HG02981 (cell line): ENCODE results near the gene CDH7.

Experiments used
- ATAC-seq: cut with Tn5 transposase; IDR thresholded peaks from one replicate; pipeline ENCODE4 v1.9.1; 2021; ENCODE audit warnings: mild to moderate bottlenecking, moderate library complexity; ENCODE audit not compliant: unreplicated experiment

CDH7 gene

GRCh38 chr18:65768120-65768778 is 17.4 kb downstream of the CDH7 start:
- no peak for ATAC-seq

DNA sequence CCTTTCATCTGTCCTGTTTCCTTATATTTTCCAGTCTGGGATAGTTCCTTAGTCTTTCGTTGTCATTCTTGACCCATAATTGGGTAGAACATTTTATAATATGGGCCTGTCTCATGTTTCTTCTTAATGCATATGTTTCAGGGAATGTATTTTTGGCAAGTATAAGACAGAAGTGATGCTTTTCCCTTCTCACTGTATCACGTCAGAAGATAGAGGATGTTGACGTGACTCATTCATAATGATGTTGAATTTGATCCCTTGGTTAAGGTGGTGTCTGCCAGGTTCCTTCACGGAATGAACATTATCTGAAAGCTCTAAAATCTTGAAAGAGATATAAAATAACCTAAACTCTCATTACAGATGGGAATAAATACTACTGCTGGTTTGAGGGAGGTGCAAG is 18.8 kb downstream of the CDH7 start:
- ATAC-seq = no peak

DNA sequence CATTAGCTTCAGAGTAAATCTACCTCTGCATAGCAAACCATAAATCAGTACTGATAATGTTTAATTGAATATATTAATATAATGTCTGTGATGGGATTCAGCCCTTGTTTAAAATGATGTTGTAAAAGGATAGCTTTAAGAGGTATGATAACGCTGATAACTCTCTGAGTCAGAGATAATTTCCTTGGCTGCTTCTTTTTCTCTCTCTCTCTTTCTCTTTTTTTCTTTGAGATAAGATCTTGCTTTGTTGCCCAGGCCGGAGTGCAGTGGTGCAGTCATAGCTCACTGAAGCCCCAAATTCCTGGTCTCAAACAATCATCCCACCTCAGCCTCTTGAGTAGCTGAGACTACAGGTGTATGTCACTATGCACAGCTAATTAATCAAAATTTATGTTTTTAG is 35.7 kb downstream of the CDH7 start:
- ATAC-seq = no peak

GRCh38 chr18:65788373-65788772 is 37.6 kb downstream of the CDH7 start:
- no peak for ATAC-seq

DNA sequence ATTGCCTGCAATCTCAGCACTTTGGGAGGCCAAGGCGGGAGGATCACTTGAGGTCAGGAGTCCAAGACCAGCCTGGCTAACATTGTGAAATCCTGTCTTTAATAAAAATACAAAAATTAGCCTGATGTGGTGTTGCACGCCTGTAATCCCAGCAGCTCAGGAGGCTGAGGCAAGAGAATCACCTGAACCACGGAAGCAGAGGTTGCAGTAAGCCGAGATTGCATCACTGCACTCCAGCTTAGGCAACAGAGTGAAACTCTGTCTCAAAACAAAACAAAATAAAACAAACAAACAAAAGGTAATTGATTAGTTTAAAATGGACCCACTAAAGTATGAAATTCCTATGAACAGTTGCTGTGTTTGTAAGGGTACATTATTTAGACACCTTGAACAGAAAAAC is 39.8 kb downstream of the CDH7 start:
- no peak for ATAC-seq

- ATAC-seq = no peak
Measured at GRCh38 chr18:65791719-65792118, 40.9 kb downstream of the CDH7 start.

- ATAC-seq = no peak
Measured at GRCh38 chr18:65792456-65793074, 41.8 kb downstream of the CDH7 start.

- ATAC-seq = no peak
Measured at GRCh38 chr18:65808759-65809158, 57.9 kb downstream of the CDH7 start.

- no peak for ATAC-seq
Measured at GRCh38 chr18:65811307-65811706, 60.5 kb downstream of the CDH7 start.

DNA sequence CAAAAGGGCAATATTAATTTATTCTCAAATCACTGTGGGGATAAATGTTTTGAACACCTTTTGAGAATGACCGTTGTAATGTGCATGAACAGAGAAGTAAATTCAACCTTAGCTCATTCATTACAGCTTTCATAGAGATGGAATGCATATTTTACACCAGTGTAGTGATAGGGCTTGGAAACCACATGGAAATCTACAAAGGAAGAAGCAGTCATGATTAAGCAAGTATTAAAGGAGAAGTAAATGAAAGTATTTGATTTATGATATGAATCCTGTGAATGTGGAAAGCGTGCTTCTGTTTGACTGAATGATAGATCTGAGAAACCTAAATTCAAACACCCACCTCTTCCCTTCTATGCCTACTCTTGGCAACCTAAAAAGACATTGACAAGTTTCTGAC is 64.7 kb downstream of the CDH7 start:
- ATAC-seq = no peak

DNA sequence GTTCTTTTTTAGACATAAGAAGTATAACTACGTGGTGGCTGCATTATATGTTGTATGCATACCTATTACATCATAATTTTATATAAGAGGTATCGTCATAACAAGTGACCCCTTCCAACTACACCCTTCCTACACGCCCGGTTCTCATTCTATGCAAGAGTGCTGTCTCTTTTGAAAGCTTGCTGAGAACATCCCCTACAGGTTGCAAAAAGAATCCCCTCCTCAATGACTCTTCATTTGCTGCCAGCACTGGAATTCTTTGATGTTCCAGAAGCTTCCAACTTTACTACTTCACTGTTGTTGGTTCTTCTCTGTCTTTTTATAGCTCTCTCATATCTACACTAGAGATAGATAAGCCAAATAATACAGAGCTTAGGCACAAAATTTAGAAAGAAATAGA is 66.4 kb downstream of the CDH7 start:
- no peak for ATAC-seq

- no peak for ATAC-seq
Measured at GRCh38 chr18:65821911-65822310, 71.1 kb downstream of the CDH7 start.

DNA sequence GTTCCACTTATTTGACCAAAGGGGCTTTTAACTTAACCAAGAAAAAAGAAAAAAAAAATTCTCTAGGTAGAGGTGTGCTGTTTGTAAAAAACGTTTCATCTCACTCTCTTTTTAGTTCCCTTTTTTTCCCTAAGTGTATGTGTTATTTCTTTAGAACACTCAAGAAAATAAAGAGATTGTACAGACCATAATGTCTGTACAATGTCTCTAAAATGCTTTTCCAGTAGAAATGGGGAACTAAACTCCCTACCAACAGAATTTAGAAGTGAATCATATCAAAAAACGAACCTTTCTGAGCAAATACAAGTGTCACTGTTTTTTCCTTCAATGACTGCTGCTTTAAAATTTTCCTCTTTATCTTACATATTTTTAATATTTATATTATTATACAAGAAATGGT is 72.0 kb downstream of the CDH7 start:
- ATAC-seq = no peak

- ATAC-seq = no peak
Measured at GRCh38 chr18:65827444-65827843, 76.6 kb downstream of the CDH7 start.

DNA sequence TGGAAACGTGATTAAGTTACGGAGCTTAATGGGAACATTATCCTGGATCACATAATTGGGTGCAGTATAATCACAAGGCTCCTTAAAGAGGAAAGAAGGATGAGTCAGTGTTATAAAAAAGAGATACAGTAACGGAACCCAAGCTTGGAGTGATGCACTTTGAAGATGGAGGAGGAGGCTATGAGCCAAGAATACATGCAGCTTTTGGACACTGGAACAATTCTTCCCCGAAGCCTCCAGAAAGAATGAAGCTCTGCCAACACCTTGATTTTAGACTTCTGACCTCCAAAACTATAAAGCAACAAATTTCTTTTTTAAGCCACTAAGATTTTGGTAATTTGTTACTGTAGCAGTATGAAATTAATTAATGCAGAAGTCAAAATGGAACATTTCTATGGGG is 85.1 kb downstream of the CDH7 start:
- no peak for ATAC-seq

- ATAC-seq = no peak
Measured at GRCh38 chr18:65846107-65846506, 95.3 kb downstream of the CDH7 start.

DNA sequence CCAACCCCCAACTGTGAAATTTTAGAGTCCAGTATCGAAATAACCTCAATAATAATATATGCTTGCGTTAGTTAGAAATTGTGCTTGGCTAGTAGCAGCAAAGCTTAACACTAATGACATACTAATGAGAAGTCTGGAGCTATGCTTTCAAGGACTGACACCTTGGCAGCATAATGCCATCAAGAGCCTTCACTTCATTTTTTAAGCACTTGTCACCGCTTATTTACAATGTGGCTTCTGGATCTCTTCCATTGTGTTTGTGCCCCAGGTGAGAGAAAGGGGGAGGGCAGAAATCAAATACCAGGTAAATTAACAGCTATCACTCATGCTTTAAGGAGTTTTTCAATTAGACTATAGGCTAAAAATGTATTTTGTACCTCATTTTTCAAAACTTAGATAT is 101.5 kb downstream of the CDH7 start:
- ATAC-seq = no peak

DNA sequence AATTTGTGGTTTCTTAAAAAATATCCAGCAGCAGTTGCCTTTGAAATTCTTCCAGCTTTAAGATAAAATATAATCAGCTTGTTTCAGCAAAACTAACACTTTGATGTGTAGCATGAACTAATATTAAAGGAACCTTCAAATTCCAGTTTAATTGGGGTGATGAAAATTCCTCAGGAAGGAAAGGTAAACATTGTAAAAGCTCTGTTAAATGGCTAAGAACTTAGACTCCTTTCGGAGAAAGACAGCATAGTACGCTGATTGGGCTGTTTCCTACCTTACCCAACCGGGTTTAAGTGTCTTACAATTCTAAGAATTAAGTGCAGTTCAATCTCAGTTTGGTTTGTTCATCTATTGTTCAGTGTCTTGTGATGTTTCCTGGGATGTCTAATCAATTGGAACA is 108.3 kb downstream of the CDH7 start:
- no peak for ATAC-seq

DNA sequence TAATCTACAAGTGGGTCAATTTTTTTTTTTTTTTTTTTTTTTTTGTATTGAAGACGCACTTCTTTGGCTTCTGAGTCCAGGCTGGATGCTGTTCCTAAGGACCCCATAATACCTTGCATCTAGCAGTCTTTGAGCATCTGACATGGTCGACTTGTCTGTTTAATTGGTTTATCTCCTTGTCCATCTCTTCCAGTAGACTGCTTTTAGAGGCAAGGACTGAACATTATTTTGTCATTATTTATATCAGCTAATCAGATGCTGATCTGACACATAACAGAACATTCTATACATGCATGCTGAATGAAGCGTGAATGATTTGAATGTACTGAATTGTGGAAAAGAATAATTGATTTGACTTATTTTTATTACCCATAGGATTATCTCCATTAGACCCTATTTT is 118.7 kb downstream of the CDH7 start:
- no peak for ATAC-seq

- no peak for ATAC-seq
Measured at GRCh38 chr18:65876310-65876709, 125.5 kb downstream of the CDH7 start.

DNA sequence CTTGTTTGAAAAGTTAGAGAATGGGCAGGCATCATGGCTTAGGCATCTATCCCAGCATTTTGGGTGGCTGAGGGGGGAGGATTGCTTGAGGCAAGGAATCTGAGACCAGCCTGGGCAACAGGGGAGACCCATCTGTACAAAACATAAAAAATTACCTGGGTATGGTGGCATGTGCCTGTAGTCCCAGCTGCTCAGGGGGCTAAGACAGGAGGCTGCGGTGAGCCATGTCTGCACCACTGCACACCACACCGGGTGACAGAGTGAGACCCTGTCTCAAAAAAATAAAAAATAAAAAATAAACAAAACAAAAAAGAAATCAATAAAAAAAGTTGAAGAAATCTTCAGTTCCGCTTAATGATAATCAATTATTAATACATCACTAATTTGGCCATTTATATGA is 146.5 kb downstream of the CDH7 start:
- ATAC-seq = no peak

GRCh38 chr18:65901522-65901921 is 150.7 kb downstream of the CDH7 start:
- ATAC-seq = no peak

- ATAC-seq = no peak
Measured at GRCh38 chr18:65906621-65907034, 155.8 kb downstream of the CDH7 start.
